Activated CD4-positive, CD25-positive, alpha-beta regulatory T cell treated with anti-CD3 and anti-CD28 coated beads, Interleukin-2, amount 50 U/mL, for 72 hours (primary cell): ENCODE measurements around the gene PHETA1.

ENCODE experiments used
- DNase-seq: peaks from one replicate; pipeline ENCODE4 v3.0.0; 2021

Gene PHETA1

GRCh38 chr12:111319600-111320257 is 49.2 kb downstream of the PHETA1 start:
- no peak for DNase-seq

DNA sequence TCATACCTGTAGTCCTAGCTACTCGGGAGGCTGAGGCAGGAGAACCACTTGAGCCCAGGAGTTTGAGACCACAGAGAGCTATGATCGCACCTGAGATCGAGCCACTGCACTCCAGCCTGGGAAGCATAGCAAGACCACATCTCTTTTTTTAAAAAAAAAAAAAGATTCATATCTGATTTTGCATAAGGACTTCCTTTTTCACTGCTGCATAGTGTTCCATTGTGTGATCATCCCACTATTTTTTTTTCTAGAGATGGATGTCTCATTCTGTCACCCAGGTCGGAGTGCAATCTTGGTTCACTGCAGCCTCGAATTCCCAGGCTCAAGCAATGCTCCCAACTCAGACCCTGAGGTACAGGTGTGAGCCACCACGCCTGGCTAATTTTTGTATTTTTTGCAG is 50.4 kb downstream of the PHETA1 start:
- DNase-seq, result no peak

GRCh38 chr12:111316671-111317070 is 52.2 kb downstream of the PHETA1 start:
- DNase-seq, result no peak

- no peak for DNase-seq
Observed at GRCh38 chr12:111314953-111315539, 53.8 kb downstream of the PHETA1 start.

- peak; percentile 78 for DNase-seq
Observed at GRCh38 chr12:111313833-111314259, 55.0 kb downstream of the PHETA1 start.

GRCh38 chr12:111312708-111313107 is 56.2 kb downstream of the PHETA1 start:
- DNase-seq, result no peak

DNA sequence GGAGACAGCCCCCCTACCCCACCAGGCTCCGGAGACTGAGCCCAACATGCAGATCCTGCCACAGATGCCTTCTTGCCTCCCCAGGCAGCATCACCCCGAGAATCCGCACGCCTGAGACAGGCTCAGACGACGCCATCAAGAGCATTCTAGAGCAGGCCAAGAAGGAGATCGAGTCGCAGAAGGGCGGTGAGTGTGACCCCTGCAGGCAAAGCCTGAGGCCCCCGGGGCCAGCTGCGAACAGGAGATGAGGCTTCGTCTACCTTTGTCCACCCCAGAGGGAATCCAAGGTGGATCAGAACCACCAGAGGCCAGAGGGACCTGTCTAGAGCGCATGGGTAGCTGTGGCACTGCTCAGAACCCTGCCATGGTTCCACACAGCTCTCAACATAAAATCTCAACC is 56.9 kb downstream of the PHETA1 start:
- no peak for DNase-seq

DNA sequence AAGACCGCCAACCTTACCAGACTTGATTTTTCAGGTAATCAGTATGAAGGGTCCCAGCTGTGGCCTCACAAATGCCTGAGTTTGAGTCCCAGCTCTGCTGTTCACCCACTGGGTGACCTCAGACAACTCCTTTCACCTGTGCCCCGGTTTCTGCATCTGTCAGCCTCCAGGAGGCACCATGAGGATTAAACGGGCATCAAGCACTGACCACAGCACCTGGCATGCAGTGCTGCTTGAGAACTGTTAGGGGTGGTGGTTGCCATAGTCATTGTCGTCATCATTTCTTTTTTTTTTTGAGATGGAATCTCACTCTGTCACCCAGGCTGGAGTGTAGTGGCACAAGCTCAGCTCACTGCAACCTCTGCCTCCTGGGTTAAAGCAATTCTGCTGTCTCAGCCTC is 57.9 kb downstream of the PHETA1 start:
- DNase-seq, result no peak
